Neuronal stem cell (in vitro differentiated cells): ENCODE data around the gene FAXC.

Source experiments
- DNase-seq: peaks from one replicate; pipeline ENCODE4 v3.0.0-alpha.2; 2013; ENCODE audit warnings: low spot score
- H2AFZ ChIP-seq: one replicate; pipeline ENCODE4 v1.6.1; 2013; ENCODE audit warnings: mild to moderate bottlenecking, low read length, inconsistent platforms
- H2AK5ac ChIP-seq: 2 replicates; pipeline ENCODE4 v1.6.1; 2013; ENCODE audit warnings: low read depth, mild to moderate bottlenecking, inconsistent platforms, low read length, moderate library complexity, mixed read lengths
- H2BK120ac ChIP-seq: 2 replicates; pipeline ENCODE4 v1.6.1; 2013; ENCODE audit warnings: low read depth, mild to moderate bottlenecking, inconsistent platforms, low read length, moderate library complexity, mixed read lengths
- H2BK12ac ChIP-seq: one replicate; pipeline ENCODE4 v1.6.1; 2013; ENCODE audit warnings: low read length, inconsistent platforms
- H2BK15ac ChIP-seq: 2 replicates; pipeline ENCODE4 v1.6.1; 2013; ENCODE audit warnings: mild to moderate bottlenecking, low read length, inconsistent platforms, mixed read lengths
- H2BK5ac ChIP-seq: one replicate; pipeline ENCODE4 v1.6.1; 2013; ENCODE audit warnings: inconsistent platforms, mild to moderate bottlenecking, low read length, moderate library complexity
- H3K14ac ChIP-seq: one replicate; pipeline ENCODE4 v1.6.1; 2013; ENCODE audit warnings: low read length, inconsistent platforms
- H3K18ac ChIP-seq: 2 replicates; pipeline ENCODE4 v1.6.1; 2013; ENCODE audit warnings: low read length, inconsistent platforms
- H3K23ac ChIP-seq: 2 replicates; pipeline ENCODE4 v1.6.1; 2013; ENCODE audit warnings: low read depth, mild to moderate bottlenecking, mixed read lengths, low read length, inconsistent platforms; ENCODE audit not compliant: poor library complexity
- H3K27ac ChIP-seq: replicated peaks from 3 replicates; pipeline ENCODE4 v1.5.1; 2013; ENCODE audit warnings: low read length, inconsistent platforms
- H3K27me3 ChIP-seq, 3 experiments: 2 replicates each; pipeline ENCODE4 v1.6.1; 2013; ENCODE audit warnings: low read length in 3 of 3, mild to moderate bottlenecking in 2 of 3, inconsistent platforms in 1 of 3, low read depth in 1 of 3, mixed read lengths in 1 of 3, moderate library complexity in 1 of 3; ENCODE audit not compliant: control insufficient read depth in 3 of 3, insufficient read depth in 3 of 3
- H3K36me3 ChIP-seq, 2 donors: replicated peaks in 1 of 2; 2 replicates each; pipeline ENCODE4 v1.6.1; 2013; ENCODE audit warnings: low read length in 2 of 2; ENCODE audit not compliant: control insufficient read depth in 2 of 2, insufficient read depth in 2 of 2
- H3K4ac ChIP-seq: 2 replicates; pipeline ENCODE4 v1.6.1; 2013; ENCODE audit warnings: inconsistent platforms, mild to moderate bottlenecking, low read length, moderate library complexity
- H3K4me1 ChIP-seq, 2 donors: 1 replicate in 1 of 2; 2 replicates in 1 of 2; pipeline ENCODE4 v1.6.1; 2013; ENCODE audit warnings: low read length in 2 of 2, low read depth in 1 of 2; ENCODE audit not compliant: control insufficient read depth in 2 of 2, insufficient read depth in 1 of 2
- H3K4me2 ChIP-seq: one replicate; pipeline ENCODE4 v1.6.1; 2013; ENCODE audit warnings: mild to moderate bottlenecking, low read length, inconsistent platforms; ENCODE audit not compliant: insufficient read depth, poor library complexity, severe bottlenecking
- H3K4me3 ChIP-seq, 2 donors: 2 replicates each; pipeline ENCODE4 v1.5.1; 2013; ENCODE audit warnings: low read length in 2 of 2, mild to moderate bottlenecking in 2 of 2, inconsistent platforms in 1 of 2, moderate library complexity in 1 of 2
- H3K79me1 ChIP-seq: one replicate; pipeline ENCODE4 v1.6.1; 2013; ENCODE audit warnings: low read depth, mild to moderate bottlenecking, inconsistent platforms, low read length, moderate library complexity
- H3K9ac ChIP-seq: one replicate; pipeline ENCODE4 v1.6.1; 2013; ENCODE audit warnings: mild to moderate bottlenecking, low read depth, low read length, inconsistent platforms; ENCODE audit not compliant: poor library complexity
- H3K9me3 ChIP-seq, 2 donors: replicated peaks in 1 of 2; 2 replicates each; pipeline versions ENCODE3 to v1.6.1; 2013; ENCODE audit warnings: low read length in 2 of 2, mild to moderate bottlenecking in 2 of 2, inconsistent platforms in 1 of 2, low read depth in 1 of 2, mixed read lengths in 1 of 2, moderate library complexity in 1 of 2; ENCODE audit not compliant: control insufficient read depth in 2 of 2, insufficient read depth in 1 of 2
- H4K8ac ChIP-seq: one replicate; pipeline ENCODE4 v1.6.1; 2013; ENCODE audit warnings: low read depth, mild to moderate bottlenecking, inconsistent platforms, low read length, moderate library complexity
- H4K91ac ChIP-seq: one replicate; pipeline ENCODE4 v1.6.1; 2013; ENCODE audit warnings: low read length, low read depth, mild to moderate bottlenecking, inconsistent platforms; ENCODE audit not compliant: poor library complexity
- WGBS, 2 donors: extraction: QIAGEN DNeasy Blood & Tissue Kit; methylation state at CpG; one replicate each; pipeline ENCODE4 v1.1.7; 2013; ENCODE audit warnings: missing lambda C conversion rate in 2 of 2, mixed read lengths in 1 of 2; ENCODE audit not compliant: insufficient read length in 2 of 2, insufficient replicate concordance in 1 of 2; ENCODE audit errors: extremely low coverage in 2 of 2; 5-methylcytosine and 5-hydroxymethylcytosine counted together

FAXC gene

DNA sequence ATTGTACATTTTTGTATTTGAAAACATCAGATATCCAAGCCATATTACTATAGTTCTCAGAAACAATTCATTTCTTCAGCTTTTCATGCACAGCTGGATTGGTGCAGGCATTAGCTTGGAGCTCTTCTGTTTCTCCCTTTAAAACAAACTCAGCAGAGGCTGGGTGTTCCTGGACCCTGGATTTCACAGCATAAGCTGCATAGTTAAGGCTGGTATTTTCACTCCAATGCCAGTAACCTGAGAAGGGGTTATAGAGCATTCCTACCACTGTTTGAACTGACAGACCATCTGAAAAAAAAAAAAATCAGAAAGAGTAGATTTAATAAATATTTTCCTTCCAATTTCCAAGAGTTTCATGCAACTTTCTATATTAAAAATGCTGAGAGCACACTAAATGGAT is 20.1 kb upstream of the FAXC start:
- no peak overlapping the region for H3K27ac ChIP-seq
- no peaks in the 10 kb centered on the region for H3K9me3 ChIP-seq
- H3K18ac ChIP-seq = no peak overlapping the region
- no peaks in the 10 kb centered on the region for H3K79me1 ChIP-seq
- no peak overlapping the region for H3K4me2 ChIP-seq
- H2BK5ac ChIP-seq = no peak overlapping the region
- DNase-seq = no peak
- H4K91ac ChIP-seq = no peak overlapping the region
- no peaks in the 10 kb centered on the region for H3K36me3 ChIP-seq
- no peak overlapping the region for H2AFZ ChIP-seq
- H3K4me1 ChIP-seq = peaks cover 0 to 3% of the 10 kb centered on the region in 2 donors
- no peak overlapping the region for H3K4ac ChIP-seq
- H3K23ac ChIP-seq = no peak overlapping the region
- H2AK5ac ChIP-seq = no peak overlapping the region
- no peak overlapping the region for H3K14ac ChIP-seq
- no peak overlapping the region for H4K8ac ChIP-seq
- no peak overlapping the region for H3K9ac ChIP-seq
- no peak overlapping the region for H2BK15ac ChIP-seq
- no peak overlapping the region for H3K4me3 ChIP-seq
- no peaks in the 10 kb centered on the region for H3K27me3 ChIP-seq
- H2BK12ac ChIP-seq = no peak overlapping the region
- no peak overlapping the region for H2BK120ac ChIP-seq

- Histone ChIP-seq H3K9ac (no peak overlapping the region), H3K4me1 (peaks cover 0 to 3% of the 10 kb centered on the region in 2 donors), H3K27me3 (no peaks in the 10 kb centered on the region), H3K27ac (no peak overlapping the region), H2BK5ac (no peak overlapping the region), H3K9me3 (no peaks in the 10 kb centered on the region), H4K8ac (no peak overlapping the region), H2BK120ac (no peak overlapping the region), H3K4ac (no peak overlapping the region), H2AFZ (no peak overlapping the region), H3K4me3 (no peak overlapping the region), H3K4me2 (no peak overlapping the region), H3K18ac (no peak overlapping the region), H2BK15ac (no peak overlapping the region), H4K91ac (no peak overlapping the region), H3K23ac (no peak overlapping the region), H2BK12ac (no peak overlapping the region), H2AK5ac (no peak overlapping the region), H3K79me1 (no peaks in the 10 kb centered on the region), H3K36me3 (no peaks in the 10 kb centered on the region), H3K14ac (no peak overlapping the region)
- DNase-seq = no peak
- WGBS, 2 donors = no CpG with 5 or more reads among the region's 2 CpGs
Measured at GRCh38 chr6:99366852-99367251, 17.4 kb upstream of the FAXC start.

DNA sequence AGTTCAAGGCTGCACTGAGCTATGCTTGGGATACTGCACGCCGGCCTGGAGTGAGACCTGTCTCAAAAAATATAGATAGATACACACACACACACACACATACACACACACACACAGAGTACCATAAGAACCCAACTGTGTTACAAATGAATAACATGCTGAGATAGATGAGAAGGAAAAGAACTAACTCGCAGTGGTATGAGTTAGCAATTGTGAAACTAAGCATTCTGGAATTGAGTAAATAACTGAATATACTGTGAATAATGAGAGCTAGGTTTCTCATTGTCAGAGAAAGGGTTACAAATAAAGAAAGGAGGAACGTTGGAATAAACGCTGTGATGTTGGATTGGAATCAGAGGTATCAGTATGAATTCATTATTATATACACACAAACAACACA is 14.6 kb upstream of the FAXC start:
- Histone ChIP-seq H2BK120ac (no peak overlapping the region), H3K4me3 (no peak overlapping the region), H3K4ac (no peak overlapping the region), H2BK12ac (no peak overlapping the region), H3K27ac (no peak overlapping the region), H4K8ac (no peak overlapping the region), H3K9ac (no peak overlapping the region), H3K36me3 (no peaks in the 10 kb centered on the region), H2AK5ac (no peak overlapping the region), H3K18ac (no peak overlapping the region), H3K23ac (no peak overlapping the region), H3K4me1 (no peaks in the 10 kb centered on the region), H3K9me3 (no peaks in the 10 kb centered on the region), H3K79me1 (no peaks in the 10 kb centered on the region), H3K4me2 (no peak overlapping the region), H3K14ac (no peak overlapping the region), H3K27me3 (no peaks in the 10 kb centered on the region), H2AFZ (no peak overlapping the region), H2BK15ac (no peak overlapping the region), H2BK5ac (no peak overlapping the region), H4K91ac (no peak overlapping the region)
- DNase-seq = no peak
- WGBS, 2 donors = no CpG with 5 or more reads among the region's 5 CpGs

DNA sequence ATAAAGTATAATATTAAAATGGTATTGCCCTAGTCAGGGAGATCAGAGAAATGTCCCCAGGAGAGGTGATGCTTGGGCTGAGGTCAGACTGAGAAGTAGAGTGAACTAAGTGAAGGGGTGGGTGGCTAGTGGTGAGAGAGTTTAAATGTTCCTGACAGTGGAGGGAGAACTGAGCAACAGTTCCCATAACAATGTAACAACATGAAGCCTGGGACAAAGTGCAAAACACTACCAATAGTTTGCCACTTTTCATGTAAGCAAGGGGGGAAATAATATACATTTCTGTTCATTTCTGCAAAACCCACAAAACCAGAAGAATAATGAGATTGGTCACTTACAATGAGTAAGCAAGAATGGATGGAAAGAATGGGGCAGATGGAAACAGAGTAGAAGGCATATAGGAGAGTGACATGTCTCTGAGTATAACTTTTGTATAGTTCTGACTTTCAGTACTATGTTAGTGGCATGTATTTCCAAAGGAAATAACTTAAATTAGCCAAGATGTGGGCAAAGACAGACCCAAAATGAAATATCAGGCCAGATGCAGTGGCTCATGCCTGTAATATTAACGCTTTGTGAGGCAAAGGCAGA is 13.3 kb upstream of the FAXC start:
- no CpG with 5 or more reads among the region's 1 CpG for WGBS, 2 donors
- Histone ChIP-seq H2AFZ (no peak overlapping the region), H3K9ac (no peak overlapping the region), H2BK120ac (no peak overlapping the region), H3K18ac (no peak overlapping the region), H3K14ac (no peak overlapping the region), H2BK15ac (no peak overlapping the region), H4K8ac (no peak overlapping the region), H3K27ac (no peak overlapping the region), H3K4me1 (no peaks in the 10 kb centered on the region), H3K4me3 (no peak overlapping the region), H3K27me3 (peaks cover 0 to 3% (median 0%) of the 10 kb centered on the region in 3 experiments), H3K9me3 (no peaks in the 10 kb centered on the region), H3K23ac (no peak overlapping the region), H3K79me1 (no peaks in the 10 kb centered on the region), H4K91ac (no peak overlapping the region), H2BK5ac (no peak overlapping the region), H3K4ac (no peak overlapping the region), H3K36me3 (no peaks in the 10 kb centered on the region), H3K4me2 (no peak overlapping the region), H2BK12ac (no peak overlapping the region), H2AK5ac (no peak overlapping the region)
- no peak for DNase-seq
